Mammary epithelial cell (primary cell): ENCODE measurements around the gene RSPO1.

Experiments
- EZH2 ChIP-seq: IDR thresholded peaks from 2 replicates; pipeline ENCODE4 v1.6.1; 2012; ENCODE audit warnings: low read length, inconsistent platforms, borderline replicate concordance
- TF ChIP-seq, protein P1 (sequence below), 2 donors: IDR thresholded peaks in 1 of 2; conservative IDR thresholded peaks in 1 of 2; 2 replicates each; pipeline ENCODE4 v1.5.1; 2011 to 2012; ENCODE audit warnings: inconsistent platforms in 2 of 2, low read length in 2 of 2, mild to moderate bottlenecking in 2 of 2, control low read depth in 1 of 2, low read depth in 1 of 2; ENCODE audit not compliant: insufficient read depth in 1 of 2; ENCODE audit errors: extremely low read depth in 1 of 2

DNA sequence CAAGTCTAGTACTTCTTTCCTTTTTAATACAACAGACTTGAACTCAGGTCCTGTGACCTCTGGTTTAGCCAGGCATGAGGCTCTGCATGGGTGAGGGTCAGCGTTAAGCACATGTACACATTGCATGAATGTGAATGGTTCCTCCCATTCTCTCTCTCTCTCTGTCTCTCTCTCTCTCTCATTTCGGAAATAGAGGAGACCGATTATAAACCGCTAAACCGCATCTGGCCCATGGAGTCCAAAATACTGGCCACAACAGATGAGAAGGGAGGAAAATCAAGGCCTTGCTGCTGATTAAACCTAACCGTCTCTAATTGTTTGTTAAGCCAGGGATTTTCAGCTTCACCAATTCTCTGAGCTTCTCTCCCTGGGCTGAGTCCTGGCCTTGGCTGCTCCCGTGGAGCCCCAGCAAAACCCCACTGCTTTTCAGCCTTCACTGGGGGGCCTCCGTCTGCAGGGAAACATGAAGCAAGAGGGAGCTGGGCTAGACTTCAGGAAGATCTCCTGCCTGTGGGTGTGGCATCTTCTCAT, 6.6 kb downstream of the RSPO1 start:
- TF ChIP-seq, protein P1, sequence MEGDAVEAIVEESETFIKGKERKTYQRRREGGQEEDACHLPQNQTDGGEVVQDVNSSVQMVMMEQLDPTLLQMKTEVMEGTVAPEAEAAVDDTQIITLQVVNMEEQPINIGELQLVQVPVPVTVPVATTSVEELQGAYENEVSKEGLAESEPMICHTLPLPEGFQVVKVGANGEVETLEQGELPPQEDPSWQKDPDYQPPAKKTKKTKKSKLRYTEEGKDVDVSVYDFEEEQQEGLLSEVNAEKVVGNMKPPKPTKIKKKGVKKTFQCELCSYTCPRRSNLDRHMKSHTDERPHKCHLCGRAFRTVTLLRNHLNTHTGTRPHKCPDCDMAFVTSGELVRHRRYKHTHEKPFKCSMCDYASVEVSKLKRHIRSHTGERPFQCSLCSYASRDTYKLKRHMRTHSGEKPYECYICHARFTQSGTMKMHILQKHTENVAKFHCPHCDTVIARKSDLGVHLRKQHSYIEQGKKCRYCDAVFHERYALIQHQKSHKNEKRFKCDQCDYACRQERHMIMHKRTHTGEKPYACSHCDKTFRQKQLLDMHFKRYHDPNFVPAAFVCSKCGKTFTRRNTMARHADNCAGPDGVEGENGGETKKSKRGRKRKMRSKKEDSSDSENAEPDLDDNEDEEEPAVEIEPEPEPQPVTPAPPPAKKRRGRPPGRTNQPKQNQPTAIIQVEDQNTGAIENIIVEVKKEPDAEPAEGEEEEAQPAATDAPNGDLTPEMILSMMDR (conservative IDR thresholded peaks at IDR 0.05 in 1 of 2, IDR thresholded peaks at IDR 0.05 in 1 of 2; ENCODE audit: extremely low read depth in 1 of 2, insufficient read depth in 1 of 2, low read depth in 1 of 2, low read length in 2 of 2), result no peak
- TF ChIP-seq EZH2, result no peak
